Activated T-helper 1 cell treated with anti-CD3 and anti-CD28 coated beads, Interleukin-12 subunit alpha, Interleukin-12 subunit beta, Interleukin-2, Interleukin-4 antibody, amounts not matched to agents 30 ng/mL and 10 ng/mL and 1 ng/mL, durations not matched to agents 14 hours and 24 hours and 36 hours (primary cell): ENCODE measurements around the gene TRIP12. TPM values are rescaled to one million over a fixed set of nuclear protein-coding genes. Genes with fewer than 3 reads are reported as not detected.
"Not testable (repeated sequence)": the region's sequence is repeated elsewhere in the genome, so short reads cannot be mapped to it uniquely, and the experiment has no call there.

ENCODE experiments used
- DNase-seq: peaks from one replicate; pipeline ENCODE4 v3.0.0; 2021; ENCODE audit warnings: low spot score
- H3K27ac Mint-ChIP-seq: one replicate; pipeline ENCODE4 v1.8.0; 2021; ENCODE audit warnings: mild to moderate bottlenecking, mixed read lengths
- H3K27me3 Mint-ChIP-seq: one replicate; pipeline ENCODE4 v1.8.0; 2022; ENCODE audit warnings: mild to moderate bottlenecking, moderate library complexity, mixed read lengths; ENCODE audit not compliant: insufficient read depth
- H3K36me3 Mint-ChIP-seq: one replicate; pipeline ENCODE4 v1.8.0; 2021; ENCODE audit warnings: low read depth, mixed read lengths
- H3K4me1 Mint-ChIP-seq: one replicate; pipeline ENCODE4 v1.8.0; 2021; ENCODE audit warnings: low read depth, mixed read lengths
- H3K4me3 Mint-ChIP-seq: one replicate; pipeline ENCODE4 v1.8.0; 2021; ENCODE audit warnings: mild to moderate bottlenecking, moderate library complexity, mixed read lengths
- H3K9me3 Mint-ChIP-seq: one replicate; pipeline ENCODE4 v1.8.0; 2021; ENCODE audit warnings: mixed read lengths
- intact Hi-C: fragments of 100-400 bp; cut with micrococcal nuclease; formaldehyde crosslinking; loops from one replicate; pipeline ENCODE4 v1.15.1; 2024
- total RNA-seq: library from RNA; stranded (reverse); gene quantifications from 2 replicates; pipeline ENCODE4 v1.2.3, GENCODE V29; 2022

TRIP12 gene
- total RNA-seq, 1 donor from 2014 or later = 253 TPM

DNA sequence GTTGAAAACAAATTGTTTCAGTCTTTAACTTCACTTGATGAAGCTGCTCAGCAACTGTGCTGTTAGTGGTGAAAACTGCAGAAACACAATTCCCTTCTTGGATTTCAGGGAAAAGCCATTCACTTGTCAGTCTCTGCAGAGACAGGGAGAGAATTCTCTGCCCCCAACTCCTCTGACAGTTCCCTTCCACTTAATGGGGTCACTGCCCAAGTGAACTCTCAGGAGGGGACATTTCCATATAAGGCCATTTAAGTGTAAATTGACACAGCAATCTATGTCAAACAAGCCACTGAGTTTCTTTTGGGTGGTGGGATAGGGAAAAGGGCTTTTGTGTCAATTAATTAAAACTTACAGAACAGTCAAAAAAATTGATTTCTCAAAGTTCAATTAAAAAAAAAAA, 156.1 kb downstream of the TRIP12 start:
- no peak for DNase-seq
- H3K4me1 Mint-ChIP-seq = no peaks in the 10 kb centered on the region
- H3K4me3 Mint-ChIP-seq = no peak overlapping the region
- H3K27me3 Mint-ChIP-seq = no peaks in the 10 kb centered on the region
- H3K36me3 Mint-ChIP-seq = peaks cover 37% of the 10 kb centered on the region
- H3K9me3 Mint-ChIP-seq = no peaks in the 10 kb centered on the region
- intact Hi-C loops = no loop called here
- H3K27ac Mint-ChIP-seq = no peak overlapping the region

DNA sequence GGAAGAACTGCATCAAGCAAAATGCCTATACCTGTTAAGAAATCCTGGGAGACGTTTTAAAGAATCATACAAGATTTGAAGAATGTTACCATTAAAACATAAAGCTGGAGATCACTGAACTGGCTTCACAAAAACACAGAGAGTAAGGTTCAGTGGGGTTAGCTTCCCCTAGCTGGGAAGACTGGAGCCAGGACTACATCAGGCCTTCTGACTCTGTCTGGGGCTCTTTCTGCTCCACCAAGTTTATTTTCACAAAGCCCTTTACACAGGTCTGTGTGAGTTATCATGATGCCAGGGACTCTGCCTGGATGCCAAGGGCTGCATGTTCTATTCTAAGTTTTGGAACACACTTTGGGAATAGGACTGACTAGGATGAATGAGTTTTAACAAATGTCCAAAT, 160.1 kb downstream of the TRIP12 start:
- Mint-ChIP-seq H3K27me3 (no peaks in the 10 kb centered on the region), H3K9me3 (no peaks in the 10 kb centered on the region), H3K27ac (no peak overlapping the region), H3K36me3 (peaks cover 17% of the 10 kb centered on the region), H3K4me3 (no peak overlapping the region), H3K4me1 (no peaks in the 10 kb centered on the region)
- intact Hi-C loops = no loop called here
- DNase-seq = no peak

DNA sequence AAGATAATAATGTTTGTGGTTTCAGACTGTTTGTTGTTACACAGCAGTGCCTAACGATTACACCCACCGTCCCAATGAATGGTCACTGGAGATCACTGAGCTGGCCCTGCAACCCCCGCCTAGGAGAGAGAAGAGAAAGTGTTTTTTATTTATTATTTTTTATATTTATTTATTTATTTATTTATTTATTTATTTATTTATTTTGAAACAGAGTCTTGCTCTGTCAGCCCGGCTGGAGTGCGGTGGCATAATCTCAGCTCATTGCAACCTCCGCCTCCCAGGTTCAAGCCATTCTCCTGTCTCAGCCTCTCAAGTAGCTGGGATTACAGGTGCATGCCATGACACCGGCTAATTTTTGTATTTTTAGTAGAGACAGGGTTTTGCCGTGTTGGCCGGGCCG, 164.3 kb downstream of the TRIP12 start:
- H3K4me1 Mint-ChIP-seq, DNase-seq, H3K36me3 Mint-ChIP-seq, intact Hi-C loops, H3K27me3 Mint-ChIP-seq, H3K9me3 Mint-ChIP-seq, H3K4me3 Mint-ChIP-seq, H3K27ac Mint-ChIP-seq: not testable (repeated sequence)

DNA sequence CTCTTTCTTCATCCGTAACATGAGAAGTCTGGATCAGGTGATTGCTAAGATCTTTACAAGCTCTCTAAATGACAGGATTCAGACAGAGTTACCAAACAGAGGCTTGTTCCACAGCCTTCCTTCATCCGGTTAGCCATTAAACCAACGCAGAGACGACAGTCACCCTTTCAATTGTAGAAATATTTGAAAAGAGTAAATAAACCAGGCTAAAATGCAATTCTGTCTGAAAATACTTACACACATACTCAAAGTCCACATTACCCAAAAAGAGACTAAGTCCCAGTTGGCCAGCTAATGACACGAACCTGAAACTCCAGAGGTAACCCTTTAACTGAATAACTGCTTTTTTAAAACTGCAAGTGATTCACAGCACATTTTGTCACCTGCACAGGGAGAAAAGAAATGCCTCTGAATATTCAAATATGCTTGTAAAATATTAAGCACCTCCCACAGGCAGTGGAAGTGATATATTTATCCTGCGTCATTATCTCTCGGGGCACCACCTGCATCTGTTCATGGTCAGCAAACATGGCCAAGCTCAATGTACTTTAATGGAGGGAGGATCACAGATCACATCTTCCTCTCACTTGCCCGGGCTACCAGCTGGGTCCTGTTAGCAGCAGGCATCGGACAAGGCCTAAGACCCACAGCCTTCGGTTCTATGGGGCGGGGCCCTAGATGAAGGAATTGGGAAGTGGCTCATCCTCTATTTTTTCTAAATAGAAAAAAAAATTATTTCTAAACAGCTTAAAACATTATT, 168.7 kb downstream of the TRIP12 start:
- H3K9me3 Mint-ChIP-seq = no peaks in the 10 kb centered on the region
- H3K27me3 Mint-ChIP-seq = no peaks in the 10 kb centered on the region
- H3K36me3 Mint-ChIP-seq = no peaks in the 10 kb centered on the region
- intact Hi-C loops = no loop called here
- no peaks in the 10 kb centered on the region for H3K4me1 Mint-ChIP-seq
- no peak for DNase-seq
- H3K27ac Mint-ChIP-seq = no peak overlapping the region
- no peak overlapping the region for H3K4me3 Mint-ChIP-seq

DNA sequence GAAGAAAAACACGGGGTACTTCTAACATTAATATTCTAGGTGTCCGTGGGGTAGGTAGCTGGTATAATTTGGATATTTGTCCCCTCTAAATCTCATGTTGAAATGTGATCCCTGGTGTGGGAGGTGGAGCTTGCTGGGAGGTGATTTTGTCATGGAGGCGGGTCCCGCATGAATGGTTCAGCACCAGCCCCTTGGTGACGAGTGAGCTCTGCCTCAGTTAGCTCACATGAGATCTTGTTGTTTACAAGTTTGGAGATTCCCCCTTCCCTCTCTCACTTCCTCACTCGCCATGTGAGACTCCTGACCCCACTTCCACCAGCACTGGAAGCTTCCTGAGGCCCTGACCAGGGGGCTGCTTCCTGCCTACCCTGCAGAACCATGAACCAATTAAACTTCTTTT, 172.0 kb downstream of the TRIP12 start:
- no peaks in the 10 kb centered on the region for H3K4me1 Mint-ChIP-seq
- H3K27me3 Mint-ChIP-seq = peaks cover 2% of the 10 kb centered on the region
- no peaks in the 10 kb centered on the region for H3K36me3 Mint-ChIP-seq
- intact Hi-C loops = no loop called here
- H3K4me3 Mint-ChIP-seq = no peak overlapping the region
- no peak overlapping the region for H3K27ac Mint-ChIP-seq
- DNase-seq = no peak
- H3K9me3 Mint-ChIP-seq = no peaks in the 10 kb centered on the region

DNA sequence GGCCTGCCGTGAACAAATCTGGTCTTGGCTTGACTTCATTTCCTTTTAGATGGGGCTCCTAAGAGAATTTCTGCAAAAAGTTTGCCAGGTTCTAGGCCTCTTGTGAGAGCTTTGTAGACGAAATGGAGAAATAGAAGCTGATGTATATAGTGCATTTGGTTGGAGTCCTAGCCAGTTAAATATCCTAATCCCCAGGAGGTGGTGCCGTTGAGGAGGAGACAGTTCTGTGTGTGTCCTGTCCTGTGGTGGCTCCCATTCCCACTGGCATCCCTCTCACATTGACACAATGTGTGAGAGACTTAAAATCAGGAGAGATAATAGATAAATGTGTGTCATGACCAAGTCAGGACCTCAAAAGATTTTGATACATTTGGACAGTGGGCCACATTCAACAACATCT, 172.9 kb downstream of the TRIP12 start:
- H3K9me3 Mint-ChIP-seq = no peaks in the 10 kb centered on the region
- no peaks in the 10 kb centered on the region for H3K4me1 Mint-ChIP-seq
- H3K4me3 Mint-ChIP-seq = no peak overlapping the region
- H3K27ac Mint-ChIP-seq = no peak overlapping the region
- DNase-seq = no peak
- intact Hi-C loops = no loop called here
- peaks cover 3% of the 10 kb centered on the region for H3K27me3 Mint-ChIP-seq
- no peaks in the 10 kb centered on the region for H3K36me3 Mint-ChIP-seq

DNA sequence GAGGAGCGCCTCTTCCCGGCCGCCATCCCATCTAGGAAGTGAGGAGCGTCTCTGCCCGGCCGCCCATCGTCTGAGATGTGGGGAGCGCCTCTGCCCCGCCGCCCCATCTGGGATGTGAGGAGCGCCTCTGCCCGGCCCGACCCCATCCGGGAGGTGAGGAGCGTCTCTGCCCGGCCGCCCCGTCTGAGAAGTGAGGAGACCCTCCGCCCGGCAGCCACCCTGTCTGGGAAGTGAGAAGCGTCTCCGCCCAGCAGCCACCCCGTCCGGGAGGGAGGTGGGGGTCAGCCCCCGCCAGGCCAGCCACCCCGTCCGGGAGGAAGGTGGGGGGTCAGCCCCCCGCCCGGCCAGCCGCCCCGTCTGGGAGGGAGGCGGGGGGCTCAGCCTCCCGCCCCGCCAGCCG, 179.1 kb downstream of the TRIP12 start:
- H3K27me3 Mint-ChIP-seq, H3K36me3 Mint-ChIP-seq, H3K27ac Mint-ChIP-seq, intact Hi-C loops, DNase-seq, H3K4me1 Mint-ChIP-seq, H3K4me3 Mint-ChIP-seq: not testable (repeated sequence)
- peaks cover 15% of the 10 kb centered on the region for H3K9me3 Mint-ChIP-seq

DNA sequence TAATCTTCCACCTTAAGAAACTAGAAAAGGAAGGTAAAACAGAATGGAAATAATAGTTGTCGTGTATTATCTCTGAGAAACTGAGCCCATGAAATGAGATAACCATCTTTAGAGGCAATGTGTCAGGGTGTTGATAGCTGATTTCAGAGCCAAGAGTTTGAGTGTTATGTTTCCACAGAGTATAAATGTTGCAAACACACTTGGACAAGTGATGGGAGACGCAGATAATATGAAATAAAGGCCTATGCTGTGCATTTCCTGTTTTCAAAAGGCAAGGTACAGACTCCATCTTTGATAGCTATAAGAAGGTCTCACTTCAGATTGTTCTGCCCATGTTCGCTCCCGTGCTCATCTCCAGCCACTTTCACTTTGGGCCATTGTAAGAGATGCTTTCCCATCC, 181.5 kb downstream of the TRIP12 start:
- peaks cover 2% of the 10 kb centered on the region for H3K36me3 Mint-ChIP-seq
- H3K9me3 Mint-ChIP-seq = peaks cover 26% of the 10 kb centered on the region
- H3K4me1 Mint-ChIP-seq = no peaks in the 10 kb centered on the region
- DNase-seq = no peak
- H3K4me3 Mint-ChIP-seq = no peak overlapping the region
- intact Hi-C loops = no loop called here
- peaks cover 5% of the 10 kb centered on the region for H3K27me3 Mint-ChIP-seq
- H3K27ac Mint-ChIP-seq = no peak overlapping the region

DNA sequence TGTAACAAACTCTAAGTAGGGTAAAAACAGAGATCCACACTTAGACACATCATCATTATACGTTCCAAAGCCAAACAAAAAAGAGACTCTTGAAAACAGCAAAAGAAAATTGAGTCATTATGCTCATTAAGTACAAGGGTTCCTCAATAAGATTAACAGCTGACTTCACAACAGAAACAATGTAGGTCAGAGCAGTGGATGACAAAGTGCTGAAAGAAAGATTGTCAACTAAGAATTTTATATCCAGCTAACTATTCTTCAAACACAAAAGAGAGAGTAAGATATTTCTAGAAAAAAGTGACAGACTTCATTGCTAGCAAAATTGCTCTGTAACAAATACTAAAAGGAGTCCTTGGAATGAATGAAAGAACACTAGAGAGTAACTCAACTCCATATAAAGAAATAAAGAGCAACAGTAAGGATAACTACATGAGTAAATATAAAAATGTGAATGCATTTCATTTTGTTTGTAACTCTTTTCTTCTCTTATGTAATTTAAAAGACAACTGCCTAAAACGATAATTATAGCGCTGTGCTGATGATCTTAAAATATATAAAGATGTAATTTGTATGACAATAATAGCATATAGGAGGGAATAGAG, 183.7 kb downstream of the TRIP12 start:
- Mint-ChIP-seq H3K4me1 (peaks cover 12% of the 10 kb centered on the region), H3K27me3 (peaks cover 2% of the 10 kb centered on the region), H3K36me3 (peaks cover 2% of the 10 kb centered on the region), H3K4me3 (no peak overlapping the region), H3K9me3 (peaks cover 26% of the 10 kb centered on the region), H3K27ac (no peak overlapping the region)
- intact Hi-C loops = no loop called here
- DNase-seq = no peak

DNA sequence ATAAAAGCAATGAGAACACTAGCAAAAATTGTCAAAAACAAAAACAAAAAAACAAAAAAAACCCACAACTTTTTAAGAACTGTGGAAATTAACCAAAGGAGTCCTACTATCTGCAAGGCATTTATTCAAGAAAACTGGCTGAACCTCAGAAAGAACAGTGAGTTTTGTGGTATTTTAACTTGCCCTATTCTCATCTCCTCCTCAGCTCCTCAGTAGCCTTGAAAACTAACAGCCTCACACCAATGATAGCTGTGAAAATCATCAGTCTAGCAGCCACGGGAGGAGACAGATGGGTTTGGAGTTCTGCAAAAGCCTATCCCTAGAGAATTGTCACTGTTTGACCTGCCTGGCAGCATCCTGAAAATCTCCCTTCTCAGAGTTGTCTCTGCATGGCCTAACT, 187.4 kb downstream of the TRIP12 start:
- Mint-ChIP-seq H3K4me1 (peaks cover 15% of the 10 kb centered on the region), H3K9me3 (peaks cover 26% of the 10 kb centered on the region), H3K4me3 (no peak overlapping the region), H3K27me3 (peaks cover 2% of the 10 kb centered on the region), H3K36me3 (peaks cover 2% of the 10 kb centered on the region), H3K27ac (no peak overlapping the region)
- no peak for DNase-seq
- intact Hi-C loops = no loop called here

DNA sequence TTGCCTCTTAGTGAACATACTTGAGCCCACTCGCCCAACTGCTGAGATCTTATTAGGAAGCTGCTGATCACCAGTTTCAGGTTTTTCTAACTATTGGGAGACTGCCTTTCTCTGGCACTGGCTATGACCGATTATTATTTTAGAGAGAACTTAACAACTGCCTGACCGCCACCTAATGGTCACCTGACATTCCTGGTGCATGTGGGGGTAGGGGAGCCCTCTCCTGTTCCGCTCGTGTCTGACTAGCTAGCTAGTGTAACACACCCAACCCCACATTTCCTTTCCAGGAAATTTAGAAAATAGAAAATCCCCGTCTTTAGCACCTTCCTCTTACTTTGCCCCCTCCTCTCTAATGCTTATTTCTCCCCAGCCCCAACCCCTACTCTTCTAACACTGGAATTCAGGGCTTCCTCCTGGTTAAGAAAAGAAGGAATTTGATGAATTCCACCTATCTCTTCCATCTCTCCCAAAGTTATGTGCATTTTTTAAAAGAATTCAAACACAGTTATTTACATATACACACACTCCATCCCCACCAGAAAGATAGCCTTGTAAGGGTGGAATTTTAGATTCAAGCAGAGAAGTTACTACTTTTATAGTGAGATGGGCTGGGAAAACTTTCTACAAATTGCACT, 188.1 kb downstream of the TRIP12 start:
- Mint-ChIP-seq H3K27ac (no peak overlapping the region), H3K4me1 (peaks cover 15% of the 10 kb centered on the region), H3K27me3 (peaks cover 2% of the 10 kb centered on the region), H3K9me3 (peaks cover 21% of the 10 kb centered on the region), H3K36me3 (peaks cover 2% of the 10 kb centered on the region), H3K4me3 (no peak overlapping the region)
- no peak for DNase-seq
- intact Hi-C loops = no loop called here

DNA sequence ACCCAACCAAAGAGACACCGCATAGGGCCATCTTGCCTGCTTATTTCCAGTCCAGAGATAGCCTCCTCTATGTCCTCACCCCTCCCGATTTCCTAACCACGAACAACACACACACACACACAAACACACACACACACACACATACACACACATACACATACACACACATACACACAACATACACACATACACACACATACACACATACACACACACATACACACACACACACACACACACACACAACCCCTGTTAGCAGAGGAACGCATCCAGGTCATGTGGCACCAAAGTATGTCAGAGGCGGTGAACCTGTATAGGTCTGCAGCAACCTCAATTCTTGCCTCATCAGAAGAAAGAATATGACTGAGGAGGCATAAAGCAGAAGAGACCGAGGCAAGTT, 188.9 kb downstream of the TRIP12 start:
- H3K4me3 Mint-ChIP-seq = no peak overlapping the region
- no peak for DNase-seq
- H3K27me3 Mint-ChIP-seq = no peaks in the 10 kb centered on the region
- intact Hi-C loops = no loop called here
- H3K27ac Mint-ChIP-seq = no peak overlapping the region
- H3K36me3 Mint-ChIP-seq = peaks cover 2% of the 10 kb centered on the region
- H3K9me3 Mint-ChIP-seq = peaks cover 12% of the 10 kb centered on the region
- H3K4me1 Mint-ChIP-seq = peaks cover 15% of the 10 kb centered on the region

DNA sequence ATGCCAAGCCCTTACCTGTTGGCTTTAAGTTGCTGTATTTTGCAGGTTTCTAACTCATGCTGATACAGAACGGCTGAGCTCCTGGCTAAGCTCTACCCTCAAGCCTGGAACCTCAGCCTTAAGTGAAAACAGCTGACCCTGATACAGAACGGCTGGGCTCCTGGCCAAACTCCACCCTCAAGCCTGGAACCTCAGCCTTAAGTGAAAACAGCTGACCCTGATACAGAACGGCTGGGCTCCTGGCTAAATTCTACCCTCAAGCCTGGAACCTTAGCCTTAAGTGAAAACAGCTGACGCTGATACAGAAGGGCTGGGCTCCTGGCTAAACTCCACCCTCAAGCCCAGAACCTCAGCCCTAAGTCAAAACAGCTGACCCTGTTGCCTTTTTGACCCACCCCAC, 189.9 kb downstream of the TRIP12 start:
- H3K9me3 Mint-ChIP-seq = peaks cover 3% of the 10 kb centered on the region
- H3K27ac Mint-ChIP-seq = no peak overlapping the region
- H3K4me1 Mint-ChIP-seq = peaks cover 15% of the 10 kb centered on the region
- intact Hi-C loops = no loop called here
- no peak for DNase-seq
- H3K27me3 Mint-ChIP-seq = no peaks in the 10 kb centered on the region
- no peaks in the 10 kb centered on the region for H3K36me3 Mint-ChIP-seq
- H3K4me3 Mint-ChIP-seq = no peak overlapping the region
